ENCODE measurements around the gene ARHGAP28. TPM values are rescaled to one million over a fixed set of nuclear protein-coding genes. Genes with fewer than 3 reads are reported as not detected.
"Not testable (repeated sequence)": the region's sequence is repeated elsewhere in the genome, so short reads cannot be mapped to it uniquely, and the experiment has no call there.

ARHGAP28 gene
- polyA plus RNA-seq, 1 experiment, result 5.3 TPM

DNA sequence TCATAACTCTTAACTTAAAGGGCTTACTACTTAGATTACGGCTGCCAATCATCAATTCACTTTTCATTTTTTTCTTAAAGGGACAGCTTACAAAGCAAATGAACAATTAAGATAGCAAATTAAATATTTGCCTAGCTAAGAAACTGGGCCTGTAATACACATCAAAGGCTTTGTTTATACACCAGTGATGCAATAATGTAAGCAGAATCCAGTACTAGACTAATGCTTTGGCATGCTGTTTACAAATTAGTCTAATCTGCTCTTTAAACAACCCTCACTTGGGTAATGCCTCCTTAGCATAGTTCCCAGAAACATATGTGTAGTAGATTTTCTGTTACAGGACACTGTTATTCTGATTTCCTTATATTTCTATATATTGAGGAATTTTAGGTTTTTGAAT, 105.8 kb downstream of the ARHGAP28 start:
- POLR2A ChIA-PET, result no interaction called here
- Histone ChIP-seq H3K27me3 (ENCODE audit: control insufficient read depth, insufficient read depth, low read length) (no peaks in the 10 kb centered on the region), H3K4me3 (ENCODE audit: low read depth, low read length) (no peak overlapping the region), H3K36me3 (ENCODE audit: control insufficient read depth, insufficient read depth, low read length) (no peaks in the 10 kb centered on the region)
- no peak for DNase-seq (ENCODE audit: low read depth)
- CTCF ChIA-PET, result interaction anchor here (0.6 kb wide), 1 partner anchor 87 kb away, joined by 3 read pairs; no protein-coding TSS in a partner anchor
- TF ChIP-seq, protein P1, sequence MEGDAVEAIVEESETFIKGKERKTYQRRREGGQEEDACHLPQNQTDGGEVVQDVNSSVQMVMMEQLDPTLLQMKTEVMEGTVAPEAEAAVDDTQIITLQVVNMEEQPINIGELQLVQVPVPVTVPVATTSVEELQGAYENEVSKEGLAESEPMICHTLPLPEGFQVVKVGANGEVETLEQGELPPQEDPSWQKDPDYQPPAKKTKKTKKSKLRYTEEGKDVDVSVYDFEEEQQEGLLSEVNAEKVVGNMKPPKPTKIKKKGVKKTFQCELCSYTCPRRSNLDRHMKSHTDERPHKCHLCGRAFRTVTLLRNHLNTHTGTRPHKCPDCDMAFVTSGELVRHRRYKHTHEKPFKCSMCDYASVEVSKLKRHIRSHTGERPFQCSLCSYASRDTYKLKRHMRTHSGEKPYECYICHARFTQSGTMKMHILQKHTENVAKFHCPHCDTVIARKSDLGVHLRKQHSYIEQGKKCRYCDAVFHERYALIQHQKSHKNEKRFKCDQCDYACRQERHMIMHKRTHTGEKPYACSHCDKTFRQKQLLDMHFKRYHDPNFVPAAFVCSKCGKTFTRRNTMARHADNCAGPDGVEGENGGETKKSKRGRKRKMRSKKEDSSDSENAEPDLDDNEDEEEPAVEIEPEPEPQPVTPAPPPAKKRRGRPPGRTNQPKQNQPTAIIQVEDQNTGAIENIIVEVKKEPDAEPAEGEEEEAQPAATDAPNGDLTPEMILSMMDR (IDR thresholded peaks at IDR 0.05; ENCODE audit: insufficient read depth, low read depth, low read length), result no peak

DNA sequence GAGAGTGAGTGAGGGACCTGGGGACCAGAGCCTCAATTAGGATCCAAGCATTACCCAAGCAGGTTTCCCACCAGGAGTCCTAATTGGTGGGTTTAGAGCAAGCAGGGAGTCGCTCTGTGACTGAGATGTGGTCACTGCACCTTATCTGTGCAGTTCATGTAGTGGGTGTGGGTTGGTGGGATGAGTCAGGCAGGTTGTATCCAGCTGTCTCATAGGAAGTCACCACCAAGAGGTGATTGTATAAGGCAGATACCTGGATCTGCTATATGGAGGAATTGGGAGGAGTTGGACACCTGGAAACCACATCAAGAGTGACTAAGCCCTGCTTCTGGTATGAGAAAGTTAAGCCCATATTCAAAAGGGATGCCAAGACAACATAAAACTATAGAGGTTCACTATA, 106.8 kb downstream of the ARHGAP28 start:
- H3K27me3 ChIP-seq (ENCODE audit: control insufficient read depth, insufficient read depth, low read length), result no peaks in the 10 kb centered on the region
- H3K36me3 ChIP-seq (ENCODE audit: control insufficient read depth, insufficient read depth, low read length), result no peaks in the 10 kb centered on the region
- DNase-seq (ENCODE audit: low read depth), result no peak
- no peak overlapping the region for H3K4me3 ChIP-seq (ENCODE audit: low read depth, low read length)
- TF ChIP-seq, protein P1 (IDR thresholded peaks at IDR 0.05; ENCODE audit: insufficient read depth, low read depth, low read length), result no peak
- ChIA-PET POLR2A (no interaction called here), CTCF (no interaction called here)

DNA sequence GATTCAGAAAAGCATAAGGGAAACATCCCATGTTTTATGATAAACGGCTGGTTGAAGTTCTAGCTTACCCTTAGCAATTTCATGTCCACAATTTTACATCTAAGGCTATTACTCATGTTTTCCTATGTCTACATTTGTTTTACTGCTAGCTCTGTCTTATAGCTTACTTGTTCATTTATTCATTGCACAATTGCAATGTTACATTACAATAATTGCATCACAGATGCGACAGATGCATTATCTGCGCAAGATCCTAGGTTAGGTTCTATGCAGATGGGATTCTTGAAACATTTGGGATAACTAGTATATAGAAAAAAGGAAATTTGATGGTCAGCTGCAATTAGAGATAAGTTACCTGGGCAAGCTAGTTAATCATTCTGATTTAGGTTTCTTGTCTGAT, 108.4 kb downstream of the ARHGAP28 start:
- H3K36me3 ChIP-seq (ENCODE audit: control insufficient read depth, insufficient read depth, low read length), result no peaks in the 10 kb centered on the region
- no peak for DNase-seq (ENCODE audit: low read depth)
- ChIA-PET CTCF (no interaction called here), POLR2A (no interaction called here)
- no peak overlapping the region for H3K4me3 ChIP-seq (ENCODE audit: low read depth, low read length)
- H3K27me3 ChIP-seq (ENCODE audit: control insufficient read depth, insufficient read depth, low read length), result no peaks in the 10 kb centered on the region
- TF ChIP-seq, protein P1 (IDR thresholded peaks at IDR 0.05; ENCODE audit: insufficient read depth, low read depth, low read length), result no peak

DNA sequence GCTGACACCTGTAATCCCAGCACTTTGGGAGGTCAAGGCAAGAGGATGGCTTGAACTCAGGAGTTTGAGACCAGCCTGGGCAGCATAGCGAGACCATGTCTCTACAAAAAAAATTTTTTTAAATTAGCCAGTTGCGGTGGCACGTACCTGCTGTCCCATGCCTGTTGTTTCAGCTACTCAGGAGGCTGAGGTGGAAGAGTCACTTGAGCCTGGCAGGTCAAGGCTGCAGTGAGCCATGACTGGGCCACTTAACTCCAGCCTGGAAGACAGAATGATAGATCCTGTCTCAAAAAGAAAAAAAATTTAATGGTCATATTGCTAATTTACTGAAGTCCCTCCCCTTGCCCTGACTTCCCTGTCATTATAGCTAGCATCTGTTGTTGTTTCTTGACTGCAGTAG, 112.6 kb downstream of the ARHGAP28 start:
- Histone ChIP-seq H3K36me3 (ENCODE audit: control insufficient read depth, insufficient read depth, low read length) (no peaks in the 10 kb centered on the region), H3K27me3 (ENCODE audit: control insufficient read depth, insufficient read depth, low read length) (no peaks in the 10 kb centered on the region), H3K4me3 (ENCODE audit: low read depth, low read length) (no peak overlapping the region)
- TF ChIP-seq, protein P1 (IDR thresholded peaks at IDR 0.05; ENCODE audit: insufficient read depth, low read depth, low read length), result no peak
- no peak for DNase-seq (ENCODE audit: low read depth)
- ChIA-PET CTCF (no interaction called here), POLR2A (no interaction called here)

DNA sequence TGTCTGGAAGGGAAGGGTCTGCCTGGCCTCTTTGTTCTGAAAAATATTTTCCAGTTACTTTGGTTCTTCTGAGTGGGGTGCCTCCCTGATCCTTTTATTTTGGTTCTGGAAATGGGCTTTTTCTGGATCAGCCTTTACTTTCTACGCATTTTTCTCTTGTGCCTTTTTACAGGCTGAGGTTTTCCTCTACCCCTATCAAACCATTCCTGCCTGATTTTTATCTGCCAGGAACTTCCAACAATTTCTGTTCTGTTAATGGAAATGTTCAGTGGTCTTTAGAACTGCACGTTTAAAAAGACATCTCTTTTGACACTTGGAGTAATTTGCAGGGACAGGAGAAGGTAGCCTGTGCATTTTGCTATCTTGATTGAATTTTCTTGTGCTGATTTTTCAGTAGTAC, 113.8 kb downstream of the ARHGAP28 start:
- no peak overlapping the region for H3K4me3 ChIP-seq (ENCODE audit: low read depth, low read length)
- H3K27me3 ChIP-seq (ENCODE audit: control insufficient read depth, insufficient read depth, low read length), result no peaks in the 10 kb centered on the region
- ChIA-PET POLR2A (no interaction called here), CTCF (no interaction called here)
- DNase-seq (ENCODE audit: low read depth), result no peak
- H3K36me3 ChIP-seq (ENCODE audit: control insufficient read depth, insufficient read depth, low read length), result no peaks in the 10 kb centered on the region
- TF ChIP-seq, protein P1 (IDR thresholded peaks at IDR 0.05; ENCODE audit: insufficient read depth, low read depth, low read length), result no peak

DNA sequence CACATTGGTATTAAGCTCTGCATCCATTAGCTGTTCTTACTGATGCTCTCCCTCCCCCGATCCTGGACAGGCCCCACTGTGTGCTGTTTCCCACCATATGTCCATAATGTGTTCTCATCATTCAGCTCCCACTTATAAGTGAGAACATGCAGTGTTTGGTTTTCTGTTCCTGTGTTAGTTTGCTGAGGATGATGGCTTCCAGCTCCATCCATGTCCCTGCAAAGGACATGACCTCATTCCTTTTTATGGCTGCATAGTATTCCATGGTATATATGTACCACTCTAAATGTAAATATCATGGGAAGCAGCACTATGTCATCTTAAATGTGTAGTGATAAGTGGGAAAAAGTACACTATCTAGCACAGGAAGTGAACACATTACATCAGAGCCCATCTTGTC, 116.0 kb downstream of the ARHGAP28 start:
- H3K27me3 ChIP-seq (ENCODE audit: control insufficient read depth, insufficient read depth, low read length); POLR2A ChIA-PET; DNase-seq (ENCODE audit: low read depth); H3K4me3 ChIP-seq (ENCODE audit: low read depth, low read length); H3K36me3 ChIP-seq (ENCODE audit: control insufficient read depth, insufficient read depth, low read length): not testable (repeated sequence)
- CTCF ChIA-PET, result interaction anchor here (0.6 kb wide), 1 partner anchor 30 kb away, joined by 3 read pairs; no protein-coding TSS in a partner anchor

All from BJ (cell line).